ENCODE measurements around the gene XRCC1.

XRCC1 gene

GRCh38 chr19:43503501-43504425, 71.6 kb downstream of the XRCC1 start:
- Histone ChIP-seq H3K36me3 (peaks cover 26% of the 10 kb centered on the region), H3K4me1 (ENCODE audit: control insufficient read depth in 1 of 2, insufficient read depth in 1 of 2, low read depth in 1 of 2, low read length in 1 of 2) (peaks cover 10 to 15% of the 10 kb centered on the region in 2 experiments), H3K4me3 (ENCODE audit: low read depth in 1 of 2, low read length in 1 of 2) (peak overlapping the region; percentile 65 to 90), H3K27me3 (peaks cover 18% of the 10 kb centered on the region), H3K27ac (peak overlapping the region; percentile 58), H3K9me3 (no peaks in the 10 kb centered on the region)
- TF ChIP-seq CTCF (IDR thresholded peaks at IDR 0.05), result no peak

- H3K36me3 ChIP-seq, result peaks cover 22% of the 10 kb centered on the region
- no peak overlapping the region for H3K4me3 ChIP-seq (ENCODE audit: low read depth in 1 of 2, low read length in 1 of 2)
Measured at GRCh38 chr19:43502419-43502976, 72.8 kb downstream of the XRCC1 start.

GRCh38 chr19:43501661-43502418, 73.5 kb downstream of the XRCC1 start:
- Histone ChIP-seq H3K36me3 (peaks cover 28% of the 10 kb centered on the region), H3K9me3 (no peaks in the 10 kb centered on the region), H3K27me3 (peaks cover 18% of the 10 kb centered on the region), H3K4me1 (ENCODE audit: control insufficient read depth in 1 of 2, insufficient read depth in 1 of 2, low read depth in 1 of 2, low read length in 1 of 2) (peaks cover 10 to 15% of the 10 kb centered on the region in 2 experiments), H3K27ac (no peak overlapping the region), H3K4me3 (ENCODE audit: low read depth in 1 of 2, low read length in 1 of 2) (no peak overlapping the region)
- no peak for TF ChIP-seq CTCF (IDR thresholded peaks at IDR 0.05)

More at GRCh38 chr19:43502419-43502976, 72.8 kb downstream of the XRCC1 start:
- Histone ChIP-seq H3K27me3 (peaks cover 18% of the 10 kb centered on the region), H3K27ac (no peak overlapping the region), H3K9me3 (no peaks in the 10 kb centered on the region), H3K4me1 (ENCODE audit: control insufficient read depth in 1 of 2, insufficient read depth in 1 of 2, low read depth in 1 of 2, low read length in 1 of 2) (peaks cover 10 to 15% of the 10 kb centered on the region in 2 experiments)
- TF ChIP-seq CTCF (IDR thresholded peaks at IDR 0.05), result no peak

- Histone ChIP-seq H3K36me3 (peaks cover 31% of the 10 kb centered on the region), H3K4me3 (ENCODE audit: low read depth in 1 of 2, low read length in 1 of 2) (no peak overlapping the region), H3K27ac (no peak overlapping the region), H3K27me3 (peaks cover 4% of the 10 kb centered on the region), H3K9me3 (no peaks in the 10 kb centered on the region), H3K4me1 (ENCODE audit: control insufficient read depth in 1 of 2, insufficient read depth in 1 of 2, low read depth in 1 of 2, low read length in 1 of 2) (peaks cover 0 to 5% of the 10 kb centered on the region in 2 experiments)
- TF ChIP-seq CTCF (IDR thresholded peaks at IDR 0.05), result no peak
Measured at GRCh38 chr19:43499042-43499441, 76.3 kb downstream of the XRCC1 start.

- TF ChIP-seq CTCF (IDR thresholded peaks at IDR 0.05), result no peak
- H3K4me1 ChIP-seq (ENCODE audit: control insufficient read depth in 1 of 2, insufficient read depth in 1 of 2, low read depth in 1 of 2, low read length in 1 of 2), result no peaks in the 10 kb centered on the region
- H3K36me3 ChIP-seq, result peaks cover 31% of the 10 kb centered on the region
- no peaks in the 10 kb centered on the region for H3K27me3 ChIP-seq
- H3K4me3 ChIP-seq (ENCODE audit: low read depth in 1 of 2, low read length in 1 of 2), result no peak overlapping the region
- no peak overlapping the region for H3K27ac ChIP-seq
- no peaks in the 10 kb centered on the region for H3K9me3 ChIP-seq
Measured at GRCh38 chr19:43498233-43498842, 77.0 kb downstream of the XRCC1 start.

Data from neutrophil (primary cell).